HG03103 (cell line): ENCODE results near the gene LY9.
"Not testable (repeated sequence)": the region's sequence is repeated elsewhere in the genome, so short reads cannot be mapped to it uniquely, and the experiment has no call there.

Source experiments
- ATAC-seq: cut with Tn5 transposase; IDR thresholded peaks from one replicate; pipeline ENCODE4 v1.9.1; 2021; ENCODE audit warnings: low read depth; ENCODE audit not compliant: unreplicated experiment

The LY9 gene

GRCh38 chr1:160772331-160772730 lies 23.6 kb upstream of the LY9 start:
- no peak for ATAC-seq

- ATAC-seq = no peak
Observed at GRCh38 chr1:160773093-160773492, 22.9 kb upstream of the LY9 start.

DNA sequence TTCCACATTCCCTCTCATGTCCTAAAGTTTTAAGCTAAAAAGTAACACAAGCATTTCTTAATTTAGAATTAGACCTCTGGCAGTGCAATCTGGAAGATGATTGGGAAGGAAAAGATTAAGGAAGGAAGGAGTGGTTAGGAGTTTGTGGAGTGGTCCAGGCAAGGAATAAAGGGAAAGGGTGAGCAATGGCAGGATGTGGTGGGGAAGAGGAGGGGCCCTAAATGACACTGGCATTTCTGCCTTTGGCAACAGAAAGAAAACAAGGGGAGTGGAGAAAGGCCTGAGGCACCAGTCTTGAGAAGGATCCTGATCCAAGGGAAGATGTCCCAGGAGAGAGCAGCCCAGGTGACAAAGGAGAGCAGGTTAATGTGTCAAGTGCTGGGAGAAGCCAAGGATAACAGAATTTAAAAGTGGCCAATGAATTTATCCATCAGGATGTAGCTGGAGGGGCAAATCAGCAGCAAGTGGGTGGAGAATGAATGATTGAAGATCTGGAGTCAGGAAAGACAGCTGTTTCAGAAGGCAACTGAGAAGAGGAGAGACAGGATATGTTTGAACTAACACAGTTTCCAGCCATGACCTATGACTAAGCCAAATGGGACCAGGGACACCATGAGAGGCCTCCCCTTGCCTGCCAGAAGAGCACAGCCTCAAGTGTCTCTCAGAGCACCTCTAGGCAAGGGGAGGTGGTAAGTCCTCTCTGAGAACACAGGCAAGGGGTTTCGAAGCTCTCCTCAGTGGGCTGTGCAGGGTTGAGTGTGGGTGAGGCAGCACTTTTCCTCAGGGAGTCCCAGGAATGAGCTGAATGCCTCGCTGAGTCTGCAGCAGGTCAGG lies 20.9 kb upstream of the LY9 start:
- ATAC-seq = no peak

- ATAC-seq = no peak
Observed at GRCh38 chr1:160776178-160776577, 19.8 kb upstream of the LY9 start.

- ATAC-seq = no peak
Observed at GRCh38 chr1:160777486-160778089, 18.4 kb upstream of the LY9 start.

DNA sequence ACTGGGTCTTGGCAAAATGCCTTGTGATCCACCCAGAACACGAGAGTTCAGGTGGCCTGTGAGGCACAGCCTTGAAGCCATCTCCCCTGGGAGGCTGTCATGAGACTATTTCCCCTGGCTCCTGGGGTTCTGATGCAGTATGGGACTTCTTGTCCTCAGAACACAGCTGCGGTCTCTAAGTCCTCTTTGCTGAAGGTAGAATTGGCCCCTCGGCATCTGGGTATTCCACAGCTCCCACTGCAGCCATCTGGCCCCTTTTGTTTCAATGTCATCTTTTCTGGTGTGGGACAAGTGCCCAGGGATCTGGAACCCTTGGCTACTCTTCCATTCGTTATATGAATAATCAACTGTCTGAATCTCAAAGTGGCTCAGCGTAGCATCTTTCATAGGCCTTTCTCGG lies 17.0 kb upstream of the LY9 start:
- no peak for ATAC-seq

DNA sequence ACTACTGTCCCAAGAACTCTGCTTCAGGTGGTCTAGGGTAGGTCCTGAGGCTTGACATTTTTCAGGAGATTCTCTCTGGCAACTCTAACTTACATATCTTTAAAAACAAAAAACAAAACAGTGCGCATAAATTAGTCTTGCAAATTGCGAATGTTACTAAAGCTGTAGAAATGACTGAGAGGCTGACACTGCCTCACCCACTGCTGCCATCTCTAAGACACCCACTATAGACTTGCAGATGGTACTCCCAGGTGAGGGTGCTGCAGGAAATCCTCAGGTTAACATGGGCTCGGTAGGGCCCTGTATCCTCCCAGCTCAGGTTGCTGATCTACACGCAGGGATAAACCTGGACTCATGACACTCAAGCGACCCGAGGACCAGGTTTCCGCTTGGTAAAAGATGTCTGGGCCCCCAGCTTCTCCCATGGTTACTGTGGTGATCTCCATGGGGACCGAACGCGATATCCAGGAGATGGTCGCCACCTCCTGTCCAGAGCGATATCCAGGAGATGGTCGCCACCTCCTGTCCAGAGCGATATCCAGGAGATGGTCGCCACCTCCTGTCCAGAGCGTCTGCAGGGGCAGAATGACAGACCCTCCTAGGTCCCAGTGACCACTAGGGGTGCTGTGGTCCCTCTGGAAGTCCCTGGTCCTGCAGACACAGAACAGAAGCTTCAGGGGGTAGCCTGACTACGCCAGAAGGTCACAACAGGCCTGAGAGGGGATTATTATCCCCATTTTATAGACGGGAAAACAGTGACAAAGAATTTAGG lies 16.2 kb upstream of the LY9 start:
- no peak for ATAC-seq

DNA sequence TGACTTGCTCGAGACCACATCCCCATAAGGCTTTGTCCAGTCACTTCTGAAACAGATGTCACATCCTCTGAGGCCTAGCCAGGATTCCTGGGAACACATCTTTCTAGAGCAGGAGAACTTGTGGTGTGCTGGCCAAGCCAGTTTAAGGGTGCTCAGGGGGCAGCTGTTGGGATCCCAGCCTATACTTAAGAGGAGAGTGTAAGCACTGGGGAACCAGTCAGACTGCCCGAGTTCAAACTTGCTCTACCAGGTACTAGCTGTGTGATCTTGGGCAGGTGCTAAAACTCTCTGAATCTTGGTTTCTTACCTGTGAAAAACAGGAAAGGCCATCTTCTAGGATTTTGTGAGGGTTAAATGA lies 15.6 kb upstream of the LY9 start:
- ATAC-seq = no peak

- no peak for ATAC-seq
Observed at GRCh38 chr1:160781186-160781766, 14.7 kb upstream of the LY9 start.

DNA sequence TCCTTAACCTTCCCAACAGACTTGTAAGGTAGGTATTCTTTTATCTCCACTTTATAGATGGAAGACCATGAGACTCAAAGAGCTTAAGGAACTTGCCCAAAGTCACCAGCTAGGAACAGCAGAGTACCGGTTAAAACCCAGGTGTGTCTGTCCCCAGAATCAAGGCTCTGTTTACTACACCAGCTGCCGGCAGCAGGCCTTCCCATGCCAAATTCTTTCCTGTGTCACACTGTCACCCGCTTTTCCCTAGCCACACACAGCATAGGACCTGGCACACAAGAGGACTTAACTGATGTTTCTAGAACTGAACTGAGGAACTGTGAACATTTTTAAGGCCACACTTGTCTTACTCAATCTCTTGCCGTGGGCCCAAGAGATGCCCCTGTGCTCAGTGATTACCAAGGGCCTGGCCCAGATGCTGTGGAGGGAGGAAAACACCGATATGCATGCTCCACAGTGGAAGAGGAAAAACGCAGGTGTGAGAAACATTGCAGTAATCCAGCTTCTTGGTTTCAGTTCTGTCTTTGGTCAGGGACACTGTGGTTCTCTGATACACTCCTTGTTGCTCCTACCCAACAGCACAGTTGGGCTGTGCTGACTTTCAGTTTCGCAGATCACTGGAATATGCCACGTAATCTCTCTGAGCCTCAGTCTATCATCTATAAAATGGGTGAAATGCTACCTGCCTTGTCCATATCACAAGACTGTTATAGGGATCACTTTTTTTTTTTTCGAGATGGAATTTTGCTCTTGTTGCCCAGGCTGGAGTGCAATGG lies 13.9 kb upstream of the LY9 start:
- peak; percentile 80 for ATAC-seq

DNA sequence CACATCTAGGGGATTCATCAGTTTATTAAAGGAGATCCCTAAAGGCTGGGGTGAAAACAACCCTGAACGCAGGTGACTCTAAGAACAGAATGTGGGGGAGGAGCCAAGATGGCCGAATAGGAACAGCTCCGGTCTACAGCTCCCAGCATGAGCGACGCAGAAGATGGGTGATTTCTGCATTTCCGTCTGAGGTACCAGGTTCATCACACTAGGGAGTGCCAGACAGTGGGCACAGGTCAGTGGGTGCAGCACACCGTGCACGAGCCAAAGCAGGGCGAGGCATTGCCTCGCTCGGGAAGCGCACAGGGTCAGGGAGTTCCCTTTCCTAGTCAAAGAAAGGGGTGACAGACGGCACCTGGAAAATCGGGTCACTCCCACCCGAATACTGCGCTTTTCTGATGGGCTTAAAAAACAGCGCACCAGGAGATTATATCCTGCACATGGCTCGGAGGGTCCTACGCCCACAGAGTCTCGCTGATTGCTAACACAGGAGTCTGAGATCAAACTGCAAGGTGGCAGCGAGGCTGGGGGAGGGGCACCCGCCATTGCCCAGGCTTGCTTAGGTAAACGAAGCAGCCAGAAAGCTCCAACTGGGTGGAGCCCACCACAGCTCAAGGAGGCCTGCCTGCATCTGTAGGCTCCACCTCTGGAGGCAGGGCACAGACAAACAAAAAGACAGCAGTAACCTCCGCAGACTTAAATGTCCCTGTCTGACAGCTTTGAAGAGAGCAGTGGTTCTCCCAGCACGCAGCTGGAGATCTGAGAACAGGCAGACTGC lies 12.8 kb upstream of the LY9 start:
- ATAC-seq = not testable (repeated sequence)

DNA sequence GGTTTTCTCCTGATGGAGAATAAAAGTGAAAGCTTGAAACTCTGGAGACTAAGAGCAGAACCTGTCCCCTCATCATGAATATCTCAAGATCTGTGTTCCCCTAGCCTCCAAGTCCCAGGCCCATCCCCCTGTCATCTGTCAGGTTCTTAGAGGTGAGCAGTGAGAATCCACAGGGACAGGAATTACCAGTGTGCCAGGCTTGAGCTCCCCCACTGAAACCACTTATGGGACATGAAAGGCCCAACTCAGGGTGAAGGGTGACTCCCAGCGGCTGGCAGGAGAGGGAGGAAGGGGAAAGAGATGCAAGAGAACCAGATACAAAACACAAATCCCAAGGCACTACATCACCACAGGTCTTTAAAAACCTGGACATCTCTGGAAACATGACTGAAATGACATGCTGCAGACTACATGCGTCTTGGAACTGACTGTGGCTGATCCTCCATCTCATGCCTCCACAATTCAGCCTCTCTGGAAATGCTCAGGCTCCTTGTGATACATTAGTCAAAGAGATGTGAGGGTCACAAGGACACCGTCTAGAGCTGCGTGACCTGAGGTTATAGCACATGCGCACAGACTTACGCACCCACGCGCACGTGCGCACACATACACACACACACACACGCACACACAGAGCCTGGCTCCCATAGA lies 6.8 kb upstream of the LY9 start:
- no peak for ATAC-seq

DNA sequence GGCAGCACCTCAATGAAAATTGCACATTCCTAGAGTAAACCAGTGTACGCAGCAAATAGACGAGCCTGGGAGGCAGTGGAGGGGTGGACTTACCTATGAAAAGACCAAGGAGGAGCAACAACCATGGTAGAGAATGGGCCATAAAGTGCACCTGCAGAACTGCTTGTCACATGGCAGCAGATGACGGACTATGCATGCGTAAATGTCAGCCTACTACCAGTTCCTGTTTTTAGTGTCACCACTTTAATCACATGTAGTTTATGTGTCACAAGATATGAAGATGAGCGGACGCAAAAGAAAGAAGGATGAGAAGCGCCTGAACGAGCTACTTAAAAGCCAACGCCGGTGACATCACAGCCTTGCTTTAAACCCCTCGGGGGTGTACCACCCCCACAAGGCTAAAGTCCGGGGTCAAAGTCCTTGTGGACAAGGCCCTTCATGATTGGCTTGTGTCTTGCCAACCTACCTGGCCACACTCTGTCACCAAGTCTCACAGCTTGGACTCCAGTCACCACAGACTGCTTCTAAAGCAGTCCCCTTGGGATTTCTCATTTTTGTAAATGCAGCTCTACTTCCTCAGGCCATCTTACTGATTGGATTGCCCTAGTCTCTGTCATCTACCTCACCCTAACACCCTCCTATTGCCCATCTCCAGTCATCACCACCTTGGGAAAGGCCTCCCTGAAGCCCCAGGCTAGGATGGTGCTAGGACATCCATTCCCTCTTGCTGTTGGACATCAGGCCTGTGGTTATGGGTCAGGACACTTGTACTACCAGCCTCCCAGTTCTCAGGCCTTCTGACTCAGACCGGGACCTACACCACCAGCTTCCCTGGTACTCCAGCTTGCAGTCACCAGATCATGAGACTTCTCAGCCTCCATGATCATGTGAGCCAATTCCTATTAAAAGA lies 6.0 kb upstream of the LY9 start:
- peak; percentile 76 for ATAC-seq

DNA sequence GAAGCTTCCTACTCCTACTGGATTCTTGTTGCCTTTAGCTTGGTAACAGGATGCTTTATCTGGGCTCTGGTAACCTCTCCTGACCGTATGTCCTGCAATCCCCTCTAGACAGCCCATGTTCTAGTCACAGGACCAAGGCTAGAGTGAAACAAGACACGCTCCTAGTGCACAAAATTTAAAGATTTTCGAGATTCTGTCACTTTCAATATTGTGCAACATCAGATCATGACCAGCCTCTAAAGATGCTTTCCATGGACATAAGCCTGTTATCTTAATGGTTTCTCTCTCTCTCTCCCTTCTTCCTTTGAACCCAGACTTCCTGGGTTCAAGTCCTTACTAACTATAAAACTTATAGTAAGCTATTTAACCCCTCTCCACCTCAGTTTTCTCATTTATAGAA lies 1.6 kb upstream of the LY9 start:
- no peak for ATAC-seq

- ATAC-seq = no peak
Observed at GRCh38 chr1:160797271-160797709, 1.3 kb downstream of the LY9 start.

DNA sequence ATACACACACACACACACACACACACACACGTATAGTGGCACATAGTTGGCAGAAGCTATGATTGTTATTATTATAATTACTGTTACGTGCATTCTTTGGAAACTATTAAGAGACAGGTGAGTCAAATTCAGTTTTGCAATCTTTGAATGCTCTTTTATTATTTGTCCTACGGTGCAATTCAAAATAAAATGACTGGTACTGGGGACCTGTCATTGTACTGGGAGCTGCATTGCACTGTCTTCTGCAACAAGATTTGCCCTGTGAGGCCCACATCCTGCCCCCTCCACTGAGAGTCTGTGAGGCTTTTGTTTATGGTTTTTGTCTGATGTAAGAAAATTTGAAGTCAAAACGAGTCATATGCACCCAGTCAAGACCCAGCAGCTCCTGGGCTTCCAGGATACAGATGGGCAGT lies 1.9 kb downstream of the LY9 start:
- ATAC-seq = no peak

- ATAC-seq = no peak
Observed at GRCh38 chr1:160798439-160798838, 2.5 kb downstream of the LY9 start.

GRCh38 chr1:160799641-160800040 lies 3.7 kb downstream of the LY9 start:
- ATAC-seq = no peak
